GM12892 (cell line): Measurements from ENCODE around the gene MDM4.

Source experiments
- POLR2A ChIP-seq: IDR thresholded peaks from 2 replicates; pipeline ENCODE4 v1.6.1; 2011; ENCODE audit warnings: low read depth, low read length, control low read depth
- POLR2AphosphoS5 ChIP-seq: IDR thresholded peaks from 2 replicates; pipeline ENCODE4 v1.6.1; 2011; ENCODE audit warnings: low read depth, low read length, control low read depth
- TAF1 ChIP-seq: IDR thresholded peaks from 2 replicates; pipeline ENCODE4 v1.6.1; 2011; ENCODE audit warnings: low read depth, mild to moderate bottlenecking, control low read depth, low read length, borderline replicate concordance

- TF ChIP-seq TAF1 (no peak), POLR2A (peak; percentile 83), POLR2AphosphoS5 (peak; percentile 73)
Observed at GRCh38 chr1:204494281-204495077, 21.7 kb upstream of the MDM4 start, which contains the start of gene PIK3C2B.
